Measurements from ENCODE around the gene CDC42SE2. TPM values are rescaled to one million over a fixed set of nuclear protein-coding genes. Genes with fewer than 3 reads are reported as not detected.
A peak's percentile ranks its signal among the peaks of the same experiment; 100 is the strongest.

Gene CDC42SE2
- total RNA-seq, 2 experiments from 2014 or later, result 54.2 to 66.8 TPM

- intact Hi-C loops (cut with micrococcal nuclease; ENCODE audit: unreplicated experiment), result no loop called here
- Histone ChIP-seq H3K27ac (ENCODE audit: low read depth, low read length, poor library complexity, severe bottlenecking) (no peak overlapping the region), H3K36me3 (ENCODE audit: insufficient read depth, low read length) (peaks cover 51% of the 10 kb centered on the region), H3K4me1 (ENCODE audit: insufficient read depth, low read length, poor library complexity, severe bottlenecking) (no peaks in the 10 kb centered on the region), H3K9me2 (ENCODE audit: insufficient read depth, low read length) (no peaks in the 10 kb centered on the region), H3K79me2 (ENCODE audit: insufficient read depth, low read depth, low read length) (peaks cover 69% of the 10 kb centered on the region), H3K4me3 (ENCODE audit: low read depth, low read length, poor library complexity, severe bottlenecking) (no peak overlapping the region), H2AFZ (ENCODE audit: low read length) (no peak overlapping the region), H3K4me2 (ENCODE audit: low read length) (no peak overlapping the region), H4K20me1 (ENCODE audit: insufficient read depth, low read length) (peaks cover 9% of the 10 kb centered on the region; the same call in 1 of the 2 replicates), H3K9me3 (ENCODE audit: low read length) (peaks cover 13% of the 10 kb centered on the region; the same call in 1 of the 2 replicates)
- no peak for TF ChIP-seq CTCF (conservative IDR thresholded peaks at IDR 0.05; ENCODE audit: low read length)
- no peak for TF ChIP-seq EZH2phosphoT487 (IDR thresholded peaks at IDR 0.05; ENCODE audit: borderline replicate concordance, low read depth, low read length)
- POLR2A ChIA-PET, result no interaction called here
- DNase-seq (ENCODE audit: low spot score), result no peak
- CTCF ChIA-PET (ENCODE audit: unreplicated experiment), result no interaction called here
- BruUV-seq (replicated peaks), result TSS peak; percentile 48
Observed at GRCh38 chr5:131316026-131316425, 52.2 kb downstream of the CDC42SE2 start.

- Histone ChIP-seq H2AFZ (ENCODE audit: low read length) (no peak overlapping the region), H3K4me3 (ENCODE audit: low read depth, low read length, poor library complexity, severe bottlenecking) (no peak overlapping the region), H3K9me2 (ENCODE audit: insufficient read depth, low read length) (no peaks in the 10 kb centered on the region), H3K9me3 (ENCODE audit: low read length) (peaks cover 13% of the 10 kb centered on the region; the same call in 1 of the 2 replicates), H3K36me3 (ENCODE audit: insufficient read depth, low read length) (peaks cover 58% of the 10 kb centered on the region), H3K79me2 (ENCODE audit: insufficient read depth, low read depth, low read length) (peaks cover 76% of the 10 kb centered on the region), H3K4me2 (ENCODE audit: low read length) (no peak overlapping the region), H3K27ac (ENCODE audit: low read depth, low read length, poor library complexity, severe bottlenecking) (no peak overlapping the region), H3K4me1 (ENCODE audit: insufficient read depth, low read length, poor library complexity, severe bottlenecking) (no peaks in the 10 kb centered on the region), H4K20me1 (ENCODE audit: insufficient read depth, low read length) (peaks cover 9% of the 10 kb centered on the region; the same call in 1 of the 2 replicates)
- no peak for DNase-seq (ENCODE audit: low spot score)
- intact Hi-C loops (cut with micrococcal nuclease; ENCODE audit: unreplicated experiment), result no loop called here
- no peak for TF ChIP-seq EZH2phosphoT487 (IDR thresholded peaks at IDR 0.05; ENCODE audit: borderline replicate concordance, low read depth, low read length)
- TF ChIP-seq CTCF (conservative IDR thresholded peaks at IDR 0.05; ENCODE audit: low read length), result no peak
- CTCF ChIA-PET (ENCODE audit: unreplicated experiment), result no interaction called here
- POLR2A ChIA-PET, result no interaction called here
- BruUV-seq (replicated peaks), result no TSS peak
Observed at GRCh38 chr5:131316822-131317221, 53.0 kb downstream of the CDC42SE2 start.

GRCh38 chr5:131318455-131318854 lies 54.6 kb downstream of the CDC42SE2 start:
- H3K79me2 ChIP-seq (ENCODE audit: insufficient read depth, low read depth, low read length), result peaks cover 88% of the 10 kb centered on the region
- peaks cover 13% of the 10 kb centered on the region; the same call in 1 of the 2 replicates for H3K9me3 ChIP-seq (ENCODE audit: low read length)
- CTCF ChIA-PET (ENCODE audit: unreplicated experiment), result no interaction called here
- no peak for DNase-seq (ENCODE audit: low spot score)
- POLR2A ChIA-PET, result interaction anchor here (0.7 kb wide), 1 partner anchor 14 kb away, joined by 5 read pairs; no protein-coding TSS in a partner anchor
- H2AFZ ChIP-seq (ENCODE audit: low read length), result no peak overlapping the region
- H4K20me1 ChIP-seq (ENCODE audit: insufficient read depth, low read length), result peaks cover 5% of the 10 kb centered on the region; the same call in 1 of the 2 replicates
- no TSS peak for BruUV-seq (replicated peaks)
- no peaks in the 10 kb centered on the region for H3K4me1 ChIP-seq (ENCODE audit: insufficient read depth, low read length, poor library complexity, severe bottlenecking)
- H3K4me3 ChIP-seq (ENCODE audit: low read depth, low read length, poor library complexity, severe bottlenecking), result no peak overlapping the region
- no peaks in the 10 kb centered on the region for H3K9me2 ChIP-seq (ENCODE audit: insufficient read depth, low read length)
- intact Hi-C loops (cut with micrococcal nuclease; ENCODE audit: unreplicated experiment), result no loop called here
- no peak overlapping the region for H3K4me2 ChIP-seq (ENCODE audit: low read length)
- peaks cover 70% of the 10 kb centered on the region for H3K36me3 ChIP-seq (ENCODE audit: insufficient read depth, low read length)
- TF ChIP-seq CTCF (conservative IDR thresholded peaks at IDR 0.05; ENCODE audit: low read length) (no peak), EZH2phosphoT487 (IDR thresholded peaks at IDR 0.05; ENCODE audit: borderline replicate concordance, low read depth, low read length) (no peak)
- H3K27ac ChIP-seq (ENCODE audit: low read depth, low read length, poor library complexity, severe bottlenecking), result no peak overlapping the region
